ENCODE results near the gene ANXA8. TPM values are rescaled to one million over a fixed set of nuclear protein-coding genes. Genes with fewer than 3 reads are reported as not detected.

Gene ANXA8
- total RNA-seq, 6 donors from 2014 or later = 4.2 to 25.6 (median 10.7) TPM

DNA sequence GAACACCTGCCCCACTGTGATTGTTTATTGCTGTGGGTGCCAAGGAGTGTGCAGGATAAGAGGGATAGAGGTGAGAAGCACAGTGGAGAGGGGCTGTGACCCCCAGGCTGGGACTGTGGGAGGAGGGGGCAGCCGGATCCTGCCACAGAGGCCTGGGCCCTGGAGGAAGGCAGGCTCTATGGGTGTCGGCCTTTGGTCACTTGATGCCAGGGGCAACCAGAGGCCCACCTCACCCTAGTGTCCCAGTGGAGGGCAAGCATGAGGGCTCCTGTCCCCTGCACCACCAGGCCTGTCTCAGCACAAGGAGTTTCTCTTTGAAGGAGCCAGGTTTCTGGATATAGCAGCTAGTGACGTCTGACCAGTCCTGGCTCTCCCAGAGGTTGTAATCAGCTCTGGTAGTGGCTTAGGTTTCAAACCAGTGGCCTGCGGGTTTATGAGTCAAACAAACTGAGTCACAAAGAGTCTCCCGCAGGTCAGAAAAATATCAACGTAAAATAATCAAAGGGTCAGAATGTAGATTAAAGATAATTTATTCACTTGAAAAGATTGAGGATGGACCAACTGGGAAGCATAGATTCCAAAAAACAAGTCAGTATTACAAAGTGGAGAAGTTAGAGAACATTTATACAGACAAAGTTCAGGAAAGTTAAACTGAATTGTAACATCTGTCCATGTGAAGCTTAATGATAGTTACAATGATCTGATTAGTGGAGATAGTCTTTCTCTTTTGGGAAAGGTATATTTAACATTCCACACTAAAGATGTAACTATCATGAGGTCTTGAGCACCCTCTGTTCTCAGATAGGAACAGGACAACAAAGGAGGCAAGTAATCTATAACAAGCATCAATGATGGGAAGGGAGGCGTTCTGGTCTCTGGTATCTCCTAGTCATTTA lies 62.6 kb downstream of the ANXA8 start:
- 81 to 92% methylated on average over 6 to 7 of the region's 7 CpGs for WGBS, 2 donors
- TF ChIP-seq EP300 (IDR thresholded peaks at IDR 0.05) = no peak
- TF ChIP-seq POLR2A (IDR thresholded peaks at IDR 0.05) = no peak
- no peak for TF ChIP-seq POLR2AphosphoS5 (IDR thresholded peaks at IDR 0.05)
- TF ChIP-seq, protein P1, sequence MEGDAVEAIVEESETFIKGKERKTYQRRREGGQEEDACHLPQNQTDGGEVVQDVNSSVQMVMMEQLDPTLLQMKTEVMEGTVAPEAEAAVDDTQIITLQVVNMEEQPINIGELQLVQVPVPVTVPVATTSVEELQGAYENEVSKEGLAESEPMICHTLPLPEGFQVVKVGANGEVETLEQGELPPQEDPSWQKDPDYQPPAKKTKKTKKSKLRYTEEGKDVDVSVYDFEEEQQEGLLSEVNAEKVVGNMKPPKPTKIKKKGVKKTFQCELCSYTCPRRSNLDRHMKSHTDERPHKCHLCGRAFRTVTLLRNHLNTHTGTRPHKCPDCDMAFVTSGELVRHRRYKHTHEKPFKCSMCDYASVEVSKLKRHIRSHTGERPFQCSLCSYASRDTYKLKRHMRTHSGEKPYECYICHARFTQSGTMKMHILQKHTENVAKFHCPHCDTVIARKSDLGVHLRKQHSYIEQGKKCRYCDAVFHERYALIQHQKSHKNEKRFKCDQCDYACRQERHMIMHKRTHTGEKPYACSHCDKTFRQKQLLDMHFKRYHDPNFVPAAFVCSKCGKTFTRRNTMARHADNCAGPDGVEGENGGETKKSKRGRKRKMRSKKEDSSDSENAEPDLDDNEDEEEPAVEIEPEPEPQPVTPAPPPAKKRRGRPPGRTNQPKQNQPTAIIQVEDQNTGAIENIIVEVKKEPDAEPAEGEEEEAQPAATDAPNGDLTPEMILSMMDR (IDR thresholded peaks at IDR 0.05) = no peak
- no peaks in the 10 kb centered on the region for H3K9me3 ChIP-seq
- H3K36me3 ChIP-seq = no peaks in the 10 kb centered on the region
- H3K4me1 ChIP-seq = no peaks in the 10 kb centered on the region
- ATAC-seq (ENCODE audit: low FRiP score in 2 of 2) (peak in 1 of 2 donors; percentile 63), DNase-seq (no peak)
- no peak overlapping the region for H3K4me3 ChIP-seq
- no peak overlapping the region for H3K27ac ChIP-seq
- no peaks in the 10 kb centered on the region for H3K27me3 ChIP-seq

DNA sequence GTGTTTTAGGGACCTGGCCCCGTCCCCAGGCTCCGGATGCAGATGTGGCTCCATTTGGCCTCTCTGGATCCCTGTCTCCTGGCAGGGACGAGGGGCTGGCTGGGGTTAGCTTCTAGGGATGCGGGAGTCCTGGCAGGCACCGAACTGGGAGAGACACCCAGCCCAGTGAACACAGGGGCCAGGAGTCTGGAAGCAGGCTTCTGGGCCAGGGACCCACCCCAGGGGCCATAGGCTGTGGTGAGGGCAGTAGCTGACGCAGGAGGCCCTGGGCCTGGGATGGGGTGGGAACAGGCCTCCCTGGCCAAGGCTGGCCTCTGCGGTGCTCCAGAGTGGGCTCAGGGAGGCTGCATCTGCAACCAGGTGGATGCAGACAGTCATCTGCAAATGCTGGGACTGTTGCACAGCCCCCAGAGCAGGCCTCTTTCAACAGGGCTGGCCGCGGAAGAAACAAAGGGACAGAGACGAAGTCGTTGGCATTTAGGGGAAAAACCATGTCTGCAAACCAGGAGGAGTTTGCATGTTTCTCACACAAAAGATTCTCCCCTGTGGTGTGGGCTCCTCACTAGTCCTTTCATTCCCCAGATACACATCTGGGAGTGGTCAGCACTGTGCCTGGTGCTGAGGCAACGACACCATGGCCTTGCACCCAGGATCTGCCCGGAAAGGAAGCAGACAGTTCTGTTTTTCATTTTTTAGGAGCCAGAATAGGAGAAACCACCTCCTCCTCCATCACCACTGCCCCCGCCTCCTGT lies 63.4 kb downstream of the ANXA8 start:
- Histone ChIP-seq H3K9me3 (no peaks in the 10 kb centered on the region), H3K27ac (no peak overlapping the region), H3K4me3 (no peak overlapping the region), H3K36me3 (no peaks in the 10 kb centered on the region), H3K27me3 (no peaks in the 10 kb centered on the region), H3K4me1 (no peaks in the 10 kb centered on the region)
- TF ChIP-seq, protein P1 (IDR thresholded peaks at IDR 0.05) = no peak
- TF ChIP-seq EP300 (IDR thresholded peaks at IDR 0.05) (no peak), POLR2A (IDR thresholded peaks at IDR 0.05) (no peak), POLR2AphosphoS5 (IDR thresholded peaks at IDR 0.05) (no peak)
- WGBS, 2 donors = 80 to 85% methylated on average over 7 to 14 of the region's 14 CpGs
- DNase-seq (no peak), ATAC-seq (ENCODE audit: low FRiP score in 2 of 2) (peak in 1 of 2 donors; percentile 15)

DNA sequence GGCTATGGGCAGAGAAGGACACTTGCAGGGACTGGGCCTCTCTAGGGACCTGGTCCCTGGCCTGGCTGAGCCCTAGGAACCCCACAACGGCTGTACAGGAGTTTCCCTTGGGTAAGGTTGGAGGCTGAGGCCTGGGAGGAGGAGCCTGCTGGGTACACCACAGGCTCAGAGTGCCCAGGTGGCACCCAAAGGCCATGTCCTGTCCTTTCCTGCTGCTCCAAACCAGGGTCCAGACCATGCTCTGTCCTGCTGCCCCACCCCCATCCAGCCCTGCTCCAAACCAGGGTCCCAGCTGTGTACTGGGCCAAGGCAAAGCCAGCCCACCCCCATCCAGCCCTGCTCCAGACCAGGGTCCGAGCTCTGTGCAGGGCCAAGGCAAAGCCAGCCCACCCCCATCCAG lies 64.5 kb downstream of the ANXA8 start:
- H3K9me3 ChIP-seq = no peaks in the 10 kb centered on the region
- no peaks in the 10 kb centered on the region for H3K4me1 ChIP-seq
- no peak overlapping the region for H3K4me3 ChIP-seq
- TF ChIP-seq, protein P1 (IDR thresholded peaks at IDR 0.05) = no peak
- TF ChIP-seq POLR2AphosphoS5 (IDR thresholded peaks at IDR 0.05) = no peak
- ATAC-seq (ENCODE audit: low FRiP score in 2 of 2) (peak in 1 of 2 donors; percentile 30), DNase-seq (peak in 1 of 2 donors; percentile 40)
- 77 to 78% methylated on average over 1 of the region's 2 CpGs for WGBS, 2 donors
- H3K27me3 ChIP-seq = no peaks in the 10 kb centered on the region
- no peak overlapping the region for H3K27ac ChIP-seq
- H3K36me3 ChIP-seq = no peaks in the 10 kb centered on the region

DNA sequence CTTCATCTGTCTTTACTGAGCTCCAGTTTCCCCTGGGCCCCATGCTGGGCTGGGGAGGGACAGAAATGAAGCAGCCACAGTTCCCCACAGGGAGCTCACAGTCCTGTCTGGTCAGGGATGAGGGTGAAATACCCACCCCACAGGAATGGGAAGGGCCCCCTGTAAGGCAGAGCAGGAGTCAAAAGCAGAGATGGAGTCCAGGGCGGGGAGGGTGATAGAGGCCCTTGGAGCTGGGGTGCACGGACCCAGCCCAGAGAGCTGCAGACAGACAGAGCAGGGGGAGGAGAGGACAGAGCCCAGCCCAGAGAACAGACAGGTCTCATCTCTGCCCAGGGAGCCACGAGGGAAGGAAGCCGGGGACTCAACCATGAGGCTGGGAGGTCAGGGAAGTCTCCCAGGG lies 64.9 kb downstream of the ANXA8 start:
- 94 to 95% methylated on average over 2 to 4 of the region's 4 CpGs for WGBS, 2 donors
- Histone ChIP-seq H3K27me3 (no peaks in the 10 kb centered on the region), H3K4me3 (no peak overlapping the region), H3K27ac (no peak overlapping the region), H3K4me1 (no peaks in the 10 kb centered on the region), H3K9me3 (no peaks in the 10 kb centered on the region), H3K36me3 (no peaks in the 10 kb centered on the region)
- DNase-seq = no peak
- TF ChIP-seq POLR2AphosphoS5 (IDR thresholded peaks at IDR 0.05) = no peak
- no peak for TF ChIP-seq POLR2A (IDR thresholded peaks at IDR 0.05)
- TF ChIP-seq EP300 (IDR thresholded peaks at IDR 0.05) = no peak
- TF ChIP-seq, protein P1 (IDR thresholded peaks at IDR 0.05) = no peak
- no peak for ATAC-seq (ENCODE audit: low FRiP score in 2 of 2)

Data from upper lobe of left lung (tissue), 6 donors.